Measurements from ENCODE around the gene SEC24D.
A peak's percentile ranks its signal among the peaks of the same experiment; 100 is the strongest.

SEC24D gene

GRCh38 chr4:118773429-118773792 lies 62.5 kb downstream of the SEC24D start:
- DNase-seq (ENCODE audit: low spot score), result no peak

DNA sequence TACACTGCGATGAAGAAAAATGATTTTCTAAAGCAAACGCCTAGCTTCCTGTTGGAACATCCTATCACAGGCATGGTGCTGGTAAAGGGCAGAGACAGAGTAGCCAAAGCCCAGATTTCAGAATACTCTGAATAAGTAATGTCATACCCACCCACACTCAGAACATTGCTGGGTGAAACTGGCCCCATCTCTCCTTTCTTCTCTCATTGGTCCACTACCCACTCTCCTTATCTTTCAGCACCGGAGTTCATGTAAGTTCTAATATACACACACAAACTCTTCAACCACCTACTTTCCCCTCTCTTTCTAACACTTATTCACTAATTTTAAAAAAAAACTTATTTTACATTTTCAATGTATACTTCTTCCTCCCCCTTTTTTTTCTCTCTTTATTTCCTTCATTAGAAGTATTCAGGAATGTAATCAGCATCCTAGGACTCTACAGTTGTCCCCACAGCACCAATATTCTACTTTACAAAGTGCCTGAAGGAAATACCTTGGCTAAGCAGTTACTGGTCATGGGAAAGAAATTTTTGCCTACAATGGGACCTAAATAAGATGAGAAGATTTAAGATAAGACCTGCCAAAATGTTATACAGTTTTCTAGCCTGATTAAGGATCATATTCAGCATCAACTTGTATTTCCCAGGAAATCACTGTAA lies 63.0 kb downstream of the SEC24D start:
- DNase-seq (ENCODE audit: low spot score), result no peak

GRCh38 chr4:118772081-118772766 lies 63.7 kb downstream of the SEC24D start:
- peak; percentile 52 for DNase-seq (ENCODE audit: low spot score)

DNA sequence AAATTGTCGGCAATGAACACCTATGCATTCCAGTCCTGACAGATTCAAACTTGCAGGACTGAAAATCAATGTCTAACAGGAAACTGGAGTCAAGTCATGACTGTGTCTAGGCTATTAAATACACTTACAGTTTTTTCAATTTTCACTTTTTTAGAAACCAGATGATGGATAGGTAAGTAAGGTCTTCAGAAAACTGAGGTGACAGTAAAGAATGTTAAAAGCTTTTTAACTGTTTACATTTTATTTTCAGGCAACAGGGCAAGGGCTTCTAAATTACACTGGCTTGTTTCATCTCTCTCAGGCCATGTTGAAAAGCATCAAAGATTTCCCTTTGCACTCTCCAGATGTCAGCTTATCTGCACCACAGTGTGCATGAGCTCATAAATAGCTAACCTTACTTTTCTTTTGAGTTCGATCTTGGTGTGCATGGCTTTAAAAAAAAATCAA lies 65.2 kb downstream of the SEC24D start:
- no peak for DNase-seq (ENCODE audit: low spot score)

DNA sequence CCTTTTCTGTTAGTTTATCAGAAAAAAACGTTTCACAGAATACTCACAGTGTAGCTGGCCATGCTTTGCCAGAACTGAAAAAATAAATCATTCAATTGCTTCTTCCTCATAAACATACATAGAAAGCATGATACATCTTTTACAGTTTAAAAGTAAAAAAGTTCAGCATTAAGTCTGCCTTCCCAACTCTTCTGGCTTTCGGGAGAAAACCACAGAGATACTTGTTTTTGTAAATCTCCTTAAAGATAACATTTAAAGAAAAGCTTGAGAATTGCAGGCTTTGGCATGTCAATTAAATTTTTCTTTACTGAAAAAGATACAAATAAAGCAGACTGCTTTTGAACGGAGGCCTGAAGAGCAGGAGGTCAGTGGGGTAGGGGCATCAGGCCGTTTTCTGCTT lies 66.8 kb downstream of the SEC24D start:
- no peak for DNase-seq (ENCODE audit: low spot score)

DNA sequence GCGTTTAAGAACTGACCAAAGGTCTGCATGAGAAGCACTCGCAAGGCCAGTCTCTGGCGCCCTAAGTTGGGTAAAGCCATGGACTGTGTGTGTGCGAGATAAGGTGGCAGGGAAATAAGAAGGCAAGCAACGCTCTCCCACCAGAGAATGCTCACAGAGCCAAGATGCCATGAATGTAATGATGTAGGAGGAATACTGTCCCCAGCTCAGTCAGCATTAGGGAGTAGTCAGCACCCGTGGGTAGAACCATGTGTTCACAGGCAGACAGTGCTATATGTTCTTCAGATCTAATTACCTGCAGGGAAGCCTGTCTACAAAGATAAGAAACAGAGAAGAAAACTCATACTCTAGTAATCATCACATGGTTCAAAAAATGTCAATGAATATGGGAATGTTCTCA lies 68.8 kb downstream of the SEC24D start:
- no peak for DNase-seq (ENCODE audit: low spot score)

- DNase-seq (ENCODE audit: low spot score), result no peak
These were observed 70.5 kb downstream of the SEC24D start for GRCh38 chr4:118765399-118765798.

GRCh38 chr4:118762730-118763477 lies 73.0 kb downstream of the SEC24D start:
- DNase-seq (ENCODE audit: low spot score), result no peak

DNA sequence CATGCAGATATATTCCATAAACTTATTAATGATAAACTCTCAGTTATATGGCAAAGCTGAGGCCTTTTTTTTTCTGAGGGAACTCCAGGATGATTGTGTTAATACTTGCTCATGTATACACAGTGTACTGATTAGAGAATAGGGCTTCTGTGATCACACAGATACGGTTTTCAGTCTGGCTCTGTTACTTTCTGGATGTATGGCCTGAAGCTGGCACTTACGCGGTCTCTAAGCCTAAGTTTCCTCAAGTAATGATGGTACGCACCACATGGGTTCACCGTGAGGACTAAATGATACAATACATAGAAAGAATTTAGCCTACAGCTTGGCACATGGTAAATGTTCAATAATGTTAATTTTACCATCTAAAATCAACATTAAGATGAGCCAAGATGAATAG lies 73.8 kb downstream of the SEC24D start:
- DNase-seq (ENCODE audit: low spot score), result no peak

GRCh38 chr4:118761397-118762016 lies 74.4 kb downstream of the SEC24D start:
- DNase-seq (ENCODE audit: low spot score), result no peak

- DNase-seq (ENCODE audit: low spot score), result peak; percentile 6
These were observed 75.4 kb downstream of the SEC24D start for GRCh38 chr4:118760493-118760892.

DNA sequence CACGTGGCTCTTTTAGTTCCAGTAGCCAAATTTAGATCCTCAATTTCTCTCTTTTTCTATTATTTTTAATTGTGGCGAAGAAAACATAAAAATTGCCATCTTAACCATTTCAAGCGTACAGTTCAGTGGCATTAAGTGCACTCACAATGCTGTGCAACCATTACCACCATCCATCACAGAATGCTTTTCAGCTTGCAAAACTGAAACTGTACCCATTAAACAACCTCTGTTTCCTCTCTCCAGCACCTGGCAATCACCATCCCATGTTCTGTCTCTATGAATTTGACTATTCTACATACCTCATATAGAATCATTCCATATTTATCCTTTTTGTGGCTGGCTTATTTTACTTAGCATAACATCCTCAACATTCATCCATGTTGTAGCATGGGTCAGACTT lies 75.8 kb downstream of the SEC24D start:
- peak; percentile 16 for DNase-seq (ENCODE audit: low spot score)

DNA sequence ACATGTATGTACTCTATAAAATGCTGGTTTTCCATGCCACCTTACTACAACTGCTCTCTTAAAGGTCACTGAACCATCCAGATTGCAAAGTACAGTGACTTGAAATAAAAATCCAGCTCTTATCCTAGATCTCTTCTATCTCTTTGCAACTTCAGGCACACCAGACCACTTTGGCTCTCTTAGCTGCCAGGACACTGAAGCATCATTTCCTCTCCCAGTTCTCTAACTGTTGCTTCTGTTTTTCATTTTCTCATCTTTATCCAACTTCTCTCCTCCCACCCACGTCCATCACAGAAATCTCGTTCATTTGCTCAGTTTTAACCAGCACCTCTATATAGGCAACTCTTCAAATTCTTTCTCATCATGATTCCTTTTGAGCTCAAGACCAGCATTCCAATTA lies 76.4 kb downstream of the SEC24D start:
- DNase-seq (ENCODE audit: low spot score), result no peak

DNA sequence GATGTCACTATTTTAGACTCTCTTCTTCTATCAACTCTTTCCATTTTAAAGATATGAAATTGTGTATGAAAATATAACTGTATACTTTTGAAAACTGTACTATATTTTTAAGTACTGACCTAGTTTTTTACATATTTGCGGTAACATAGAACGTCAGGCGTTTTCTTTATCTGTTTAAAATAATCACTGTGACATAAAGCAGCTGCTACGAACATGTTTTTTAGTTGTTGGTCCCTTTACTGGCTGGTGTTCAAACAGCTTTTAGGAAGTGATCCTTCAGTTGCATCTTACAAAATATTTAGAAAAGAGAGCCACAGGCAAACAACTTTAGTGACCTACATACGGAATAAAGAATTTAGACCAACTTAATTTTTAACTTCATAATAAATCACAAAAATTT lies 77.6 kb downstream of the SEC24D start:
- no peak for DNase-seq (ENCODE audit: low spot score)

DNA sequence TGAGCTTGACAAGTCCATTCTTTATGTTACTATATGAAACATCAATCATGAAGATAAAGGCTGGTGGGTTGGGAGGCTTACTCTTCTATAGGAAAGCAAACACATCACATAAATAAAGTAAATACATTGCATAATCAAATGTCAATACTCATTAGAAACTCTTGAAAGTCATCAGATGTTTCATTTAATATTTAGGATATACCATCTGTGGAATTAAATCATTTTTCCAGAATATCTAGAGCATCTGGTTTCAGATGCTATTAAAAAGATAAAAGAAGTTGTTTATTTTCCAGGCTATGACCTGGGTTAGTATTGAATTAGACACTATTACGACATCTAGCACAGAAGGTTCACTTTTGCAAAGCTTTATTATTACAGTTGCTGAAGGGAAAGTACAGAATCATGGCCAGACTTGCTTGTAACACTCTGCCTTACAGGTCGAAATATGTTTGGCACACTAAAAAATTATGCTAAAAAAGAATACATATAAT lies 78.1 kb downstream of the SEC24D start:
- no peak for DNase-seq (ENCODE audit: low spot score)

DNA sequence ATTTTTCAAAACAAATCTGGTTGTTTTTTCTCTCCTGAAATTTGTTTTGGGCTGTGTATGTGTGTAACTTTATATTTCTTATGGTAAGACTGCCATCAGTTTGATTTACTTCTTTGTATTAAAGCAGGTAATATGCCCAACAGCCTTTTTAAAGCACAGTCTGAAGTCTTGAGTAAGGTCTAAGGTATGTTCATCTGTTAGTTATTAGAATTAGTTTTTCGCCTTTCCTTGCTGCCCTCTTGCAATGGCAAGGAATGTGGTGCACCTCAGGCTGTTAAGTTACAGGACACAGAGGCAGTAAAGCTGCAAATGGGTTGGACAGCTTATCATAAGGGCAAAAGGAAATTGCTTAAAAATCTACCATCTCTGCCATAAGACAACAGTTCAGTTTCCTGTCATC lies 79.0 kb downstream of the SEC24D start:
- DNase-seq (ENCODE audit: low spot score), result no peak

DNA sequence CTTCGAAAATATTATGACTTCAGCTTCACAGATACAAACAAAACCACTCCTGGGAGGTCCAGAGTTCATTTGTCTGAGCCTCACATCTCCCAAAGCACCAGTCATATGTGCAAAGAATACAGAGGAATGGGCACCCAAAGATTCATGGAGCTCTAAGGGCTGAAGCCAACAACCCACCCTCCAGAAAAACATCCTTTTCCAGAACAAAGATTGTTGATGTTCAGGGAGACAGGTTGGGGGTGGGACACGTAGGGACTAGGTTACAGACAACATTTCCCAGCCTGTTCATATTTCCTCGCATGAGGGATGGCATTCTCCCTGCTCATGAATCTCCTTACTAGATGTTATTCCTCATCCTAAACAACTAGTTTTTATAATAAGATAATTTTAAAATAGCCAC lies 79.5 kb downstream of the SEC24D start:
- DNase-seq (ENCODE audit: low spot score), result no peak

- no peak for DNase-seq (ENCODE audit: low spot score)
These were observed 80.3 kb downstream of the SEC24D start for GRCh38 chr4:118755438-118756226.

GRCh38 chr4:118754890-118755289 lies 81.0 kb downstream of the SEC24D start:
- no peak for DNase-seq (ENCODE audit: low spot score)

- DNase-seq (ENCODE audit: low spot score), result no peak
These were observed 82.2 kb downstream of the SEC24D start for GRCh38 chr4:118753685-118754084.

DNA sequence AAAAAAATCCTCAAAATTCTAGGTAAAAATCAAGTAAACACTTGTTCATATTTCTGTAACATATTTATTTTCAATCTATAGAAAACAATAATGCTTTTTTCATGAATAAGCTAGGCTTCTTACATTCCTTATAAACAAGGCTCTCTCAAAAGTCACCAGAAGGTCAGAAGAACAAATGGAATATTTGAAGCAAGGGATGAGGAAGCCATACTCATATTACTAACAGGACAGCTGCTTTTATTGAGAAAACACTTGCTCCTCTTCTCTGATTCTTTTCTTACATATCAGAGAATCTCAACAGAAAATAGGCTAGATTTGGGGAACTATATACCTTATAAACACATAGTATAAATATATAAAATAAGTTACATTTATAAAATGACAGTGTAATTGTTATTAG lies 82.8 kb downstream of the SEC24D start:
- DNase-seq (ENCODE audit: low spot score), result no peak

DNA sequence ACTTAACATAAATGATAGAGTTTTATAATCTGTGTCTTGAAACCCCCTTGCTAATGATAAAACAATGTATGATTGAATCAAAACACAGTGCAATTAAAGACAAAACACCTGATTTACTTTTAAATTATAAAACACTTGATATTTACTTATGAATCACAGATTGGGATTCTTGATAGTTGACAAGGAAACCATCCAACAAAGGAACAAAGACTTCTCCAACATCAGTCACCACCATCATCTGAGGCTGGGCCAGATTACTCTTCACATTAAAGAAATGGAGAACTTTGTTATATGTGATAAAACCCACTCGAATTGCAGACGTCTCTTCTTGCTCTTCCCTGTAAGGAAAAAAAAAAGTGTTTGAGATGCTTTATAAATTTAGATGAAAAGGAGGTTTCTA lies 83.4 kb downstream of the SEC24D start:
- DNase-seq (ENCODE audit: low spot score), result no peak
